Stimulated activated CD4-positive, alpha-beta T cell treated with anti-CD3 and anti-CD28 coated beads, TNF-alpha, amount 100 ng/mL, for 48 hours (primary cell): ENCODE results near the gene PIK3IP1.

ENCODE experiments used
- DNase-seq, 3 donors: peaks; one replicate each; pipeline ENCODE4 v3.0.0-alpha.2; 2020; ENCODE audit warnings: low read depth in 3 of 3

Gene PIK3IP1

GRCh38 chr22:31278626-31279326, 13.5 kb downstream of the PIK3IP1 start:
- DNase-seq: no peak

GRCh38 chr22:31278151-31278621, 14.1 kb downstream of the PIK3IP1 start:
- DNase-seq: no peak

GRCh38 chr22:31277741-31278140, 14.5 kb downstream of the PIK3IP1 start:
- no peak for DNase-seq

DNA sequence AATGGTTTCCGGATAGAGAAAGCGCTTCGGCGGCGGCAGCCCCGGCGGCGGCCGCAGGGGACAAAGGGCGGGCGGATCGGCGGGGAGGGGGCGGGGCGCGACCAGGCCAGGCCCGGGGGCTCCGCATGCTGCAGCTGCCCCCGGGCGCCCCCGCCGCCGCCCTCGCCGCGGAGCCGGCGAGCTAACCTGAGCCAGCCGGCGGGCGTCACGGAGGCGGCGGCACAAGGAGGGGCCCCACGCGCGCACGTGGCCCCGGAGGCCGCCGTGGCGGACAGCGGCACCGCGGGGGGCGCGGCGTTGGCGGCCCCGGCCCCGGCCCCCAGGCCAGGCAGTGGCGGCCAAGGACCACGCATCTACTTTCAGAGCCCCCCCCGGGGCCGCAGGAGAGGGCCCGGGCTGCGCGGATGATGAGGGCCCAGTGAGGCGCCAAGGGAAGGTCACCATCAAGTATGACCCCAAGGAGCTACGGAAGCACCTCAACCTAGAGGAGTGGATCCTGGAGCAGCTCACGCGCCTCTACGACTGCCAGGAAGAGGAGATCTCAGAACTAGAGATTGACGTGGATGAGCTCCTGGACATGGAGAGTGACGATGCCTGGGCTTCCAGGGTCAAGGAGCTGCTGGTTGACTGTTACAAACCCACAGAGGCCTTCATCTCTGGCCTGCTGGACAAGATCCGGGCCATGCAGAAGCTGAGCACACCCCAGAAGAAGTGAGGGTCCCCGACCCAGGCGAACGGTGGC, 15.7 kb downstream of the PIK3IP1 start:
- no peak for DNase-seq

- no peak for DNase-seq
Measured at GRCh38 chr22:31275576-31275975, 16.7 kb downstream of the PIK3IP1 start.

DNA sequence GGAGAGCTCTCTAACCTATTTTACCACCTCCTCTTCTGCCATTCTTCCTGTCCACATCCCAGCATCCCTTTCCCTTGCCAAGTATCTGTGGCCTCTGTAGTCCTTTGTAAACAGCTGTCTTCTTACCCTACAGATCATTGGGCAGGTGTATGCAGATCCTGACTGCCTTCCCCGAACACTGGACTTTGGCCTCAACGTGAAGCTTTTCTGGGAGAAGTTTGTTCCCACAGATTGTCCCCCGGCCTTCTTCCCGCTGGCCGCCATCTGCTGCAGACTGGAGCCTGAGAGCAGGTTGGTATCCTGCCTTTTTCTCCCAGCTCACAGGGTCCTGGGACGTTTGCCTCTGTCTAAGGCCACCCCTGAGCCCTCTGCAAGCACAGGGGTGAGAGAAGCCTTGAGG, 17.3 kb downstream of the PIK3IP1 start:
- DNase-seq: no peak

- no peak for DNase-seq
Measured at GRCh38 chr22:31274017-31274416, 18.3 kb downstream of the PIK3IP1 start.

DNA sequence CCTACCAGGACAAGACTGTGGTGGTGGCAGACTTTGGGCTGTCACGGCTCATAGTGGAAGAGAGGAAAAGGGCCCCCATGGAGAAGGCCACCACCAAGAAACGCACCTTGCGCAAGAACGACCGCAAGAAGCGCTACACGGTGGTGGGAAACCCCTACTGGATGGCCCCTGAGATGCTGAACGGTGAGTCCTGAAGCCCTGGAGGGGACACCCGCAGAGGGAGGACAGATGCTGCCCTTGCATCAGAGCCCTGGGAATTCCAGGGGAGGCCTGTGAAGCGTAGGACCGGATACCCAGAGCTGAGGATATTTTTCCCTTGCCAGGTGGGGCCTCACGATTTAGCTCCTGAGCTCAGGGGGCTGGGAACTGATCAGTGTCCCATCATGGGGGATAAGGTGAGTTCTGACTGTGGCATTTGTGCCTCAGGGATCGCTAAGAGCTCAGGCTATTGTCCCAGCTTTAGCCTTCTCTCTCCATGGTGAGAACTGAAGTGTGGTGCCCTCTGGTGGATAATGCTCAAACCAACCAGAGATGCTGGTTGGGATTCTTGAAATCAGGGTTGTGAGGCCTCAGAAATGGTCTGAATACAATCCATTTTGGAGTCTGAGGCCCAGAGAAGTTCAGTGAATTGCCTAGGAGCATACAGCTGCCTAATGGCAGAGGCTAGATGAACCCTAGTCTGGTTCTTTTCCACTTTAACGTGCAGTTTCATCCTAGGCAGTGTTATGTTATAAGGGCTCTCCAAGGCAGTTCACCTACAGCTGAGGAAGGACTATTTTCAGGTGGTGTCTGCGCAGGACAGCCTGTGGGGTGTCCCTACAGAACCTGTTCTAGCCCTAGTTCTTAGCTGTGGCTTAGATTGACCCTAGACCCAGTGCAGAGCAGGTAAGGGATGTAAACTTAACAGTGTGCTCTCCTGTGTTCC, 19.5 kb downstream of the PIK3IP1 start:
- no peak for DNase-seq

- no peak for DNase-seq
Measured at GRCh38 chr22:31271485-31271884, 20.8 kb downstream of the PIK3IP1 start.

DNA sequence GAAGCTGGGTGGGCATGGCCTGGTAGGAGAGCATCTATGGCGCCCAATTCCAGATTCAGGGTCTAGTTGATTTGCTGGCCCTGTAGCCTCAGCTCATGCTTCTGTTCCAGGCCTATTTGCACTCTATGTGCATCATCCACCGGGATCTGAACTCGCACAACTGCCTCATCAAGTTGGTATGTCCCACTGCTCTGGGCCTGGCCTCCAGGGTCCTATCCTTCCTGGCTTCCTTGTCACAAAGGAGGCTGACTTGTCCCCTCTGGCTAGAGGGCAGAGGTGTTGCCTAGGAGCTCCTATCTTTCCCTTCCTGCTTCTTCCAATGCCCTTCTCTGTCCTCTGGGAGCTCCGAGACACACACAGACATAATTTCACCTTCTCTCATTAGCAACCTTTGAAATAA, 21.3 kb downstream of the PIK3IP1 start:
- no peak for DNase-seq

DNA sequence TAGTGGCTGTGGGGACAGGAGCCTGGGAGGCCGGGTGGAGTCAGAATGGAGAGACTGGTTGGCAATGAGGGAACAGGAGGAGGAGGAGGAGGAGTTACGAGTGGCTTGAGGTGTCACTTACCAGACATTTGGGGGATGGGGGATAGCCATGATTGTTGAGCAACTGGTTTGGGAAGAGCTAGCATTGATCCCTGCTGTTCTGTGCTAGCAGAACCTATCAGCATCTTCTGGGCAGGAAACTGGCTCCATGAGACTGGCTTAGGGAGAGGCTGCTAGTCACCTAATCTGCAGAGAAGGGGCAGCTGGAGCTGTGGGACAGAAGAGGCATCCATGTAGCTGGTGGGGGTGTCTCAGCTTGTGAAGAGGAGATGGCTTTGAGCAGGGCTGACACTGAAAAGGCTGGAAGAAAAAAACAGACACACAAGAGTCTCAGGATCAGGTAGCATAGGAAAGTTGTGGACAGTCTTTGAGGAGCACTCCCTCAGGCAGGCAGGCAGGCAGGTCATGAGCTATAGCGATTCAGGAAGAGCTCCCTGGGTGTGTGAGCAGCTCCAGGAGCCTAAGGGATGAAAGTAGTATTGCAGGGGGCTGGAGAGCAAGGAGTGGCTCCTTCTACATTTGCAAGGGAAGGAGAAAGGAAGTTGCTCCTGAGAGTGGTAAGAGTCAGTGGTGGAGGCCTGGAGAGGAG, 22.3 kb downstream of the PIK3IP1 start:
- no peak for DNase-seq

- DNase-seq: no peak
Measured at GRCh38 chr22:31268281-31268680, 24.0 kb downstream of the PIK3IP1 start.

GRCh38 chr22:31263896-31264640, 28.2 kb downstream of the PIK3IP1 start:
- no peak for DNase-seq

DNA sequence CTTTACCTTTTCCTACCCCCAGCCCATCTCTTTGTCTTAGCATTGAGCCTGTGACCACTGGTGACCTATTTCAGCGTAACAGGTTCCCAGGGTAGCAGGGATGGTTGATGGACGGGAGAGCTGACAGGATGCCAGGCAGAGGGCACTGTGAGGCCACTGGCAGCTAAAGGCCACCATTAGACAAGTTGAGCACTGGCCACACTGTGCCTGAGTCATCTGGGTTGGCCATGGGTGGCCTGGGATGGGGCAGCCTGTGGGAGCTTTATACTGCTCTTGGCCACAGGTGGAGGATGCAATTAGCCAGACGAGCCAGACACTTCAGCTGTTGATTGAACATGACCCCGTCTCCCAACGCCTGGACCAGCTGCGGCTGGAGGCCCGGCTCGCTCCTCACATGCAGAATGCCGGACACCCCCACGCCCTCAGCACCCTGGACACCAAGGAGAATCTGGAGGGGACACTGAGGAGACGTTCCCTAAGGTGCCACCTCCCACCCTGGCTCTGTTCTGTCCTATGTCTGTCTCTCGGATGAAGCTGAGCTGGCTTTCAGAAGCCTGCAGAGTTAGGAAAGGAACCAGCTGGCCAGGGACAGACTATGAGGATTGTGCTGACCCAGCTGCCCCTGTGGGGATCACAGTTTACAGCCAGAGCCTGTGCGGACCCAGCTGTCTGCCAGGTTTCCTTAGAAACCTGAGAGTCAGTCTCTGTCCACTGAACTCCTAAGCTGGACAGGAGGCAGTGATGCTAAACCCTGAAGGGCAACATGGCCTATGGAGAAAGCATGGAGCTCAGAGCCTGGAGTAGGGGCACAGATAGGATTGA, 29.8 kb downstream of the PIK3IP1 start:
- no peak for DNase-seq

DNA sequence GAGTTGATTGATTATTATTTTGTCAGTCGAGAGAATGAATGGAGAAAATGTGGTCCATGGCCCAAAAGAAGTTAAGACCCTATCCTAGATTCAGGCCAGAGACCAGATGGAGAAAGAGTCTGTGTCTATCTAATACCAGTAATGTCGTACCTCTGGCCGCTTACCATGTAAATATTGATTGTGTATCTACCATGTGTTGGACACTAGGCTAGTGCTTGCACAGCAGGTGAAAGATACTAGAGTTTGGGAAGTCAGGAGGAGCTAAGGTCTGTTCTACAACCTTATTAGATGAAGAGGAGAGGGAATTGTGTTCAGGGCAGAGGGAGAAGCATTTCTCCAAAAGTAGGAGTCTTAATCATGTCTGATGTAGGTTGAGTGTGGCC, 31.8 kb downstream of the PIK3IP1 start:
- DNase-seq: no peak

- no peak for DNase-seq
Measured at GRCh38 chr22:31259798-31260473, 32.4 kb downstream of the PIK3IP1 start.

- no peak for DNase-seq
Measured at GRCh38 chr22:31253949-31254348, 38.3 kb downstream of the PIK3IP1 start.

- no peak for DNase-seq
Measured at GRCh38 chr22:31250740-31251600, 41.3 kb downstream of the PIK3IP1 start.
